Retinal pigment epithelial cell (primary cell): ENCODE results near the gene KCNJ6.

Source experiments
- DNase-seq: peaks from one replicate; pipeline ENCODE4 v3.0.0-alpha.2; 2010; ENCODE audit warnings: low read depth
- H3K4me3 ChIP-seq: 2 replicates; pipeline ENCODE4 v1.5.1; 2011; ENCODE audit warnings: mild to moderate bottlenecking, low read length, control low read depth, moderate library complexity
- TF ChIP-seq, protein P1 (sequence below): conservative IDR thresholded peaks from 2 replicates; pipeline ENCODE4 v1.5.1; 2011; ENCODE audit warnings: low read depth, low read length, control low read depth, inconsistent platforms

Gene KCNJ6

DNA sequence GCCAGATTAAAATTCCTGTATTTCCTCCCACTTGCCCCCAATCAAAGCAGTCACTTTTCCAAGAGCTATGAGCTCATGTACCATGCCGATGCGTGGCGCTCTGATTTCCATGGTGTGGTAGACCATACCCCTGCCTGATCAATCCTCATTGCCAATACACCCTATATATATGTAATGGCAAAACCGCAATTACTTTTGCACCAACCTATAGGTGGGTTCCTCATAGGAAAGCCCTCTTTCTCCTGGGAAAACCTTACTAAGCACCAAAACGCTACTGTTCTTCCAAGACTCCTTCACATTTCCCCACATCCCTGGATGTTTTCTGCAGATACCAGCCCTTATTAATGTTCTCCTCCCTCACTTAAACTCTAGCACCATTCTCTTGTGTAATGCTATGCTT, 11.0 kb downstream of the KCNJ6 start:
- no peak for DNase-seq
- H3K4me3 ChIP-seq: no peak overlapping the region
- TF ChIP-seq, protein P1, sequence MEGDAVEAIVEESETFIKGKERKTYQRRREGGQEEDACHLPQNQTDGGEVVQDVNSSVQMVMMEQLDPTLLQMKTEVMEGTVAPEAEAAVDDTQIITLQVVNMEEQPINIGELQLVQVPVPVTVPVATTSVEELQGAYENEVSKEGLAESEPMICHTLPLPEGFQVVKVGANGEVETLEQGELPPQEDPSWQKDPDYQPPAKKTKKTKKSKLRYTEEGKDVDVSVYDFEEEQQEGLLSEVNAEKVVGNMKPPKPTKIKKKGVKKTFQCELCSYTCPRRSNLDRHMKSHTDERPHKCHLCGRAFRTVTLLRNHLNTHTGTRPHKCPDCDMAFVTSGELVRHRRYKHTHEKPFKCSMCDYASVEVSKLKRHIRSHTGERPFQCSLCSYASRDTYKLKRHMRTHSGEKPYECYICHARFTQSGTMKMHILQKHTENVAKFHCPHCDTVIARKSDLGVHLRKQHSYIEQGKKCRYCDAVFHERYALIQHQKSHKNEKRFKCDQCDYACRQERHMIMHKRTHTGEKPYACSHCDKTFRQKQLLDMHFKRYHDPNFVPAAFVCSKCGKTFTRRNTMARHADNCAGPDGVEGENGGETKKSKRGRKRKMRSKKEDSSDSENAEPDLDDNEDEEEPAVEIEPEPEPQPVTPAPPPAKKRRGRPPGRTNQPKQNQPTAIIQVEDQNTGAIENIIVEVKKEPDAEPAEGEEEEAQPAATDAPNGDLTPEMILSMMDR: no peak

DNA sequence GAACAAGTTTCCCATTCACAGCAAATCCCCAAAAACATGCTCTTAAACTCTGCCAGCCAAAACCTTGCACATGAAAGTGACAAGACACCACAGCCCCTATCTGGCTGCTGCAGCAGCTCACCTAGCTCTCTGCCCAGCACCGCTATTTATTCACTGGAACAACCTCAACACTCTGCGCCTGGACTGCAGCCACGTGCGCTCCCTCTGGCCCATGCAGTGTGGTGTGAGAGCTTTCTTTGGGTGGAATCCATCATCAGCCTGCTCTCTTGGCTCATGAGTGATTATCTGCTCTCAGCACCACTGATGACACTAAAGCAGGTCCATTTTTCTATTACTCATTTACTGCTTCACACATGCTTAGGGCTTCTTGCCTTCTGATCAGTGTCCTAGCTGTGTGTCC, 11.4 kb downstream of the KCNJ6 start:
- no peak for DNase-seq
- TF ChIP-seq, protein P1: no peak
- no peak overlapping the region for H3K4me3 ChIP-seq

DNA sequence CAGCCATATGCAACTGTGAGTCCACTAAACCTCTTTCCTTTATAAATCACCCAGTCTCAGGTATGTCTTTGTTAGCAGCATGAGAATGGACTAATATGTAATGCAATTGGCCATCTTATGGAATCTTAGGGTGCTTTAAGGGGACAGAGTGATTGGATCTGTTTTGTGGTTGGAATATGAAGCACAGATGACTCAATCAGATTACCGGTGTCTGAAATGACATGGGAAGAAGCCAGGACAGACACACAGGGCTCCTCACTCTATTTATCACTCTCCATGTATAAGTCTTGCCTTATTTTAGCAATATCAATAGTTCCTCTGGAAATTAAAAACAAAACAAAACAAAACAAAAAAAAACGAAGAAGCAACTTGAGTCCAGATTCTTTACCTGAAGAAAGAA, 12.9 kb downstream of the KCNJ6 start:
- TF ChIP-seq, protein P1: no peak
- H3K4me3 ChIP-seq: no peak overlapping the region
- DNase-seq: no peak

DNA sequence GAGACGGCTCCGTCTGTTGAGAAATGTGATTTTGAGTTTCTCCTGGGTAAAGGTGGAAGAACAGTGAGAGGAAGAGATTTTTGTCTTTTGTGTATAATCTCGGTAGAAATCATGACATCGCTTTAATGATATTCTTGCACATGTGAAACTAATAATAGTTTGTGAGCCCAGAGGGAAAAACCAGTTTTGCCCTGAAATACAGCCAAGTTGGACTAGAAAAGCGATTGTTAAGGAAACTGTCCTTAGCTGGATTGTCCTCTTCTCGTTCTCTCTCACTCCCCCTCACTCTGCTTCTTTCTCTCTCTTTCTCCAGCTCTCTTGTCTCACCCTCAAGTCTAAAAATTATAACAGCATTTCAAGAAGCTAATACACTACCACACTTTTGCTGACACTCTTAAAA, 17.1 kb downstream of the KCNJ6 start:
- no peak for DNase-seq
- TF ChIP-seq, protein P1: no peak
- H3K4me3 ChIP-seq: no peak overlapping the region

DNA sequence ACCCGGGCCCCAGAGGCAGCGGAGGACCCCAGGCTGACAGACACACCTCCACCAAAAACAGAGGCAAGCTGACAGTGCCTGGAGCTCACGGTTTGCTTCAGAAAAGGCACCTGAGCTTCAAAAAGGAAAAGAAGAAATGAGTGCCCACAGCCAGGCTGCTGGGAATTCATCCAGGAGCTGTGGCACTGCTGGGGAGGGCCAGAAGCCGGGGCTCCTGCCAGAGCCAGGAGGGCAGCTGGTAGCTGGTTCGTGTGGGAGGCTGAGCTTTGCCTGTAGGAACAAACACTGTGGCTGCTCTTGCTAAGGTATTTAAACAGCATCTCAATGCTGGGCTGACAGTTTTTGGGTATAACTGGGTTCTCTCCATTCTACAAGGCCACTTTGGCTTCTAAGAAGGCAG, 19.5 kb downstream of the KCNJ6 start:
- H3K4me3 ChIP-seq: no peak overlapping the region
- TF ChIP-seq, protein P1: no peak
- DNase-seq: no peak

DNA sequence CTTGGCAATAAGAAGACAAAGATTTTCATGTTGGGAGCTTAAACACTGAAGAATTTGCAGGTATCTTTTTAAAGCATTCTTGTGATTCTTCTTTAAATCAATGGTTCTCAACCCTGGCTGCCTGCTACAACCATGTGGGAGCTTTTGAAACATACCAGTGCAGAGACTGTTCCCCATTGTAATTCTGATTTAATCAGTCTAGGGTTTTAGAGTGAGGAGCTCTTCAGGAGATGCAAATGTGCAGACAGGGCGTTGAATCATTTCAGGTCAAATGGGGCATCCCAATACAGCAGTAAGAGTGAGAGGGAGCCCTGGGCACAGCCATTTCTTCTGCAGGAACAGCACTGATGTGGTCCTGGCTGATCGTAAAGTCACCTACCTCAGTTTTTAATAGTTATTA, 24.3 kb downstream of the KCNJ6 start:
- H3K4me3 ChIP-seq: no peak overlapping the region
- no peak for DNase-seq
- TF ChIP-seq, protein P1: no peak

DNA sequence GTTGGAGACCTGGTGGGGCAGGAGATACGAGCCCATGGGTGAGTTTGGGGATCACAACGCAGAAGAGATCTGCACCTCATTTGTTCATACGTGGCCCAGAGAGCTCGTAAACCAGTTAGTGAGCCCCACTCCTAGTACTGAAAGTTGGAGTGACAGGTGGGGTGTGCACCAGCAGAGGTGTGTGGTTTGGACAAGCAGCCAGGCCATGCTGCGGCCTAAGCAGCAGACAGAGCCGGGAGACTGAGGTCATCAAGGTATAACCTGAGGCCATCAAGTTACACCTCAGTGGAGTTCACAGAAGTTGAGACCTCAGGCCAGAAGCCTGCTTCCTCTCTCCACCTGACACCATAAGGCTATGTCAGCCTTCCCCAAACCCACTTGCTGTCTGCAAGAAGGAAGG, 27.6 kb downstream of the KCNJ6 start:
- H3K4me3 ChIP-seq: no peak overlapping the region
- DNase-seq: no peak
- TF ChIP-seq, protein P1: no peak
